MCF 10A (cell line): ENCODE data around the gene UBXN2A. TPM values are rescaled to one million over a fixed set of nuclear protein-coding genes. Genes with fewer than 3 reads are reported as not detected.
A peak's percentile ranks its signal among the peaks of the same experiment; 100 is the strongest.

ENCODE experiments used
- BruUV-seq: library from RNA; stranded (reverse); fragments of 400-500 nt; replicated peaks from 2 replicates; lab custom pipeline; 2021; lab: Mats Ljungman, UMichigan
- CTCF ChIA-PET: fragments of 300-600 bp; sonication (Branson Sonifier 250); formaldehyde crosslinking; extraction: SDS; loops from one replicate; lab custom pipeline; 2021; ENCODE audit warnings: antibody characterized with exemption, inconsistent platforms; lab: Yijun Ruan, JAX
- POLR2A ChIA-PET: fragments of 300-600, 350-650 bp; sonication (Branson Sonifier 250); formaldehyde crosslinking; extraction: SDS; loops from one replicate; lab custom pipeline; 2020; ENCODE audit warnings: antibody characterized with exemption, inconsistent platforms; lab: Yijun Ruan, JAX
- DNase-seq: peaks from one replicate; pipeline ENCODE4 v3.0.0-alpha.2; 2018; ENCODE audit not compliant: unreplicated experiment
- H3K27ac Mint-ChIP-seq: one replicate; pipeline ENCODE4 v1.8.0; 2022; ENCODE audit warnings: mild to moderate bottlenecking, low read depth, mixed read lengths; ENCODE audit not compliant: unreplicated experiment
- H3K27me3 Mint-ChIP-seq: one replicate; pipeline ENCODE4 v1.8.0; 2022; ENCODE audit warnings: mixed read lengths; ENCODE audit not compliant: insufficient read depth, unreplicated experiment
- H3K36me3 Mint-ChIP-seq: one replicate; pipeline ENCODE4 v1.8.0; 2022; ENCODE audit warnings: mild to moderate bottlenecking, moderate library complexity, mixed read lengths; ENCODE audit not compliant: insufficient read depth, unreplicated experiment
- H3K4me1 Mint-ChIP-seq: one replicate; pipeline ENCODE4 v1.8.0; 2022; ENCODE audit warnings: mixed read lengths; ENCODE audit not compliant: insufficient read depth, unreplicated experiment
- H3K4me3 Mint-ChIP-seq: one replicate; pipeline ENCODE4 v1.8.0; 2022; ENCODE audit warnings: mild to moderate bottlenecking, moderate library complexity, mixed read lengths; ENCODE audit not compliant: unreplicated experiment
- H3K9me3 Mint-ChIP-seq: one replicate; pipeline ENCODE4 v1.8.0; 2022; ENCODE audit warnings: mixed read lengths; ENCODE audit not compliant: unreplicated experiment
- intact Hi-C: fragments of 100-400 bp; cut with micrococcal nuclease; formaldehyde crosslinking; loops from 2 replicates; pipeline ENCODE4 v1.14.1; 2022
- total RNA-seq: library from RNA; stranded (reverse); gene quantifications from 2 replicates; pipeline ENCODE4 v1.2.3, GENCODE V29; 2022
- TF ChIP-seq, protein P1 (sequence below): fragments of 200-600 bp; IDR thresholded peaks from one replicate; pipeline ENCODE4 v1.8.0; 2022; ENCODE audit warnings: antibody characterized with exemption, mild to moderate bottlenecking; ENCODE audit not compliant: unreplicated experiment

Gene UBXN2A
- total RNA-seq, 1 experiment from 2014 or later: 13.0 TPM

DNA sequence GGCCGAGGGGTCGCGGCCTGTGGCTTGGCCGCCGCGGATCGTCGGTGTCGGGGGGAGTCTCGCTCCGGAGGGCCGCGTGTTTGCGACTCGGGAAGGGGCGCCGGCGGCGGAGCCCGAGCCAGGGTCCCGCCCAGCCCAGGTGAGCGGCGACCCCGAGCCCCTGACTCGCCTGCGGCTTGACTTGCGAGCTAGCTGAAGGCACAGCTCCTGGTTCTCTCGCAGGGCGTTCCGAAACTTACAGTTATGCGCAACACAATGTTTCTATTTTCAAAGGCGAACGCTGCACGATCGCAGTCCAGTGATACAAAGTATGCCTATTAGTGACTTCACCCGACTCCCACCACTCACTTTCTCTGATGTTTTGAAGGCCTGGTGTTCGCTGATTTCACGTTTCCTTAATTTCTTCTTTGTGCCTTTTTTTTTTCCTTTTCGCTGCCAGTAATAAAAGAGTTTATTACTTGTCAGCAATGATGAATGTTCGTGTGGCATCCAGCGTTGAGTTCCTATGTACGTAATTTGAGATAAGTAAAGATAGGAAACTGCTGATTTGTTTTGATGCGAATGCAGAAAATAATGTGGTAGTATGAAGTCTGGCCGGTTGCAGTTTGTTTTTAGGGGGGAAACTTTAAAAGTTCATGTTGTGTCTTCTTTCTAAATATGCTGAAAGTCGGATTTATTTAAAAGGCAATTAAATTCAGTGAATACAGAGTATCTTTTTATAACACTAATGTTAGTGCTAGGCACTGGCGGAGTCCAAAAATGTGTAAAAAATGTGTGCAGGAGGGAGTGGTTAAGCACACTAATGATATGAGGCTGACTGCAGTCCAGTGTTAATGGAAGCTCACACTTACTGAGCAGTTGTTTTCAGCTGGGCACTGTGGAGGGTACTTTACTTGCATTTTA, 706 bp downstream of the UBXN2A start:
- CTCF ChIA-PET: interaction anchor here (0.7 to 4.6 kb wide), 5 partner anchors 14 to 143 kb away, joined by 3 to 49 read pairs (median 4); partner anchors contain the start of genes ATAD2B and TP53I3
- TF ChIP-seq, protein P1, sequence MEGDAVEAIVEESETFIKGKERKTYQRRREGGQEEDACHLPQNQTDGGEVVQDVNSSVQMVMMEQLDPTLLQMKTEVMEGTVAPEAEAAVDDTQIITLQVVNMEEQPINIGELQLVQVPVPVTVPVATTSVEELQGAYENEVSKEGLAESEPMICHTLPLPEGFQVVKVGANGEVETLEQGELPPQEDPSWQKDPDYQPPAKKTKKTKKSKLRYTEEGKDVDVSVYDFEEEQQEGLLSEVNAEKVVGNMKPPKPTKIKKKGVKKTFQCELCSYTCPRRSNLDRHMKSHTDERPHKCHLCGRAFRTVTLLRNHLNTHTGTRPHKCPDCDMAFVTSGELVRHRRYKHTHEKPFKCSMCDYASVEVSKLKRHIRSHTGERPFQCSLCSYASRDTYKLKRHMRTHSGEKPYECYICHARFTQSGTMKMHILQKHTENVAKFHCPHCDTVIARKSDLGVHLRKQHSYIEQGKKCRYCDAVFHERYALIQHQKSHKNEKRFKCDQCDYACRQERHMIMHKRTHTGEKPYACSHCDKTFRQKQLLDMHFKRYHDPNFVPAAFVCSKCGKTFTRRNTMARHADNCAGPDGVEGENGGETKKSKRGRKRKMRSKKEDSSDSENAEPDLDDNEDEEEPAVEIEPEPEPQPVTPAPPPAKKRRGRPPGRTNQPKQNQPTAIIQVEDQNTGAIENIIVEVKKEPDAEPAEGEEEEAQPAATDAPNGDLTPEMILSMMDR: no peak
- Mint-ChIP-seq H3K4me3 (peak overlapping the region; percentile 76), H3K27ac (peak overlapping the region; percentile 30), H3K27me3 (no peaks in the 10 kb centered on the region), H3K9me3 (no peaks in the 10 kb centered on the region), H3K36me3 (peaks cover 8% of the 10 kb centered on the region), H3K4me1 (peaks cover 25% of the 10 kb centered on the region)
- DNase-seq: peak; percentile 53
- POLR2A ChIA-PET: interaction anchor here (0.5 to 7.0 kb wide), 19 partner anchors 10 to 419 kb away, joined by 3 to 150 read pairs (median 4); partner anchors contain the start of genes ATAD2B, PFN4, SF3B6 and TP53I3
- intact Hi-C loops: loop anchor here (5.0 kb wide), 1 partner anchor 141 kb away; the partner anchor contains the start of gene TP53I3
- TSS peak; percentile 47 for BruUV-seq

DNA sequence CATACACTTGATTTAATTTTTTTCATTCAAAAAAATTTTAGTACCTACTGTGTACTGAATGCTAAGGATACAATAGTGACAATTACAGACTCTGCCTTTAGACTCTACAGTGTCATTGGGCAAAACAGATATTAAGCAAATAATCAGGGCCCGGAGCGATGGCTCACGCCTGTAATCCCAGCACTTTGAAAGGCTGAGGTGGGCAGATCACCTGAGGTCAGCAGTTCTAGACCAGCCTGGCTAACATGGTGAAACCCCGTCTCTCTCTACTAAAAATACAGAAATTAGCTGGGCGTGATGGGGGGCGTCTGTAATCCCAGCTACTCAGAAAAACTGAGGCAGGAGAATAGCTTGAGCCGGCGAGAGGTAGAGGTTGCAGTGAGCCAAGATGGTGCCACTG, 1.4 kb downstream of the UBXN2A start:
- peak overlapping the region; percentile 76 for H3K4me3 Mint-ChIP-seq
- TF ChIP-seq, protein P1: no peak
- intact Hi-C loops: loop anchor here (5.0 kb wide), 1 partner anchor 141 kb away; the partner anchor contains the start of gene TP53I3
- peaks cover 13% of the 10 kb centered on the region for H3K36me3 Mint-ChIP-seq
- peak overlapping the region; percentile 30 for H3K27ac Mint-ChIP-seq
- peaks cover 25% of the 10 kb centered on the region for H3K4me1 Mint-ChIP-seq
- H3K9me3 Mint-ChIP-seq: no peaks in the 10 kb centered on the region
- H3K27me3 Mint-ChIP-seq: no peaks in the 10 kb centered on the region
- POLR2A ChIA-PET: interaction anchor here (0.5 to 7.0 kb wide), 17 partner anchors 9 to 491 kb away, joined by 3 to 150 read pairs (median 4); partner anchors contain the start of genes ATAD2B, PFN4, SF3B6 and TP53I3
- no peak for DNase-seq
- CTCF ChIA-PET: interaction anchor here (0.6 to 4.6 kb wide), 4 partner anchors 14 to 781 kb away, joined by 3 to 49 read pairs (median 8); partner anchors contain the start of genes ATAD2B and TP53I3
- no TSS peak for BruUV-seq

GRCh38 chr2:23943666-23944065, 3.4 kb downstream of the UBXN2A start:
- no peak for DNase-seq
- ChIA-PET CTCF (interaction anchor here (0.6 kb wide), 2 partner anchors 18 to 360 kb away, joined by 3 read pairs; no protein-coding TSS in a partner anchor), POLR2A (interaction anchor here (1.2 to 1.4 kb wide), 2 partner anchors 16 to 17 kb away, joined by 3 to 8 read pairs; partner anchors contain the start of gene ATAD2B)
- Mint-ChIP-seq H3K4me1 (peaks cover 25% of the 10 kb centered on the region), H3K9me3 (no peaks in the 10 kb centered on the region), H3K36me3 (peaks cover 13% of the 10 kb centered on the region), H3K27ac (no peak overlapping the region), H3K27me3 (no peaks in the 10 kb centered on the region), H3K4me3 (no peak overlapping the region)
- intact Hi-C loops: loop anchor here (5.0 kb wide), 1 partner anchor 139 kb away; the partner anchor contains the start of gene TP53I3
- BruUV-seq: no TSS peak
- TF ChIP-seq, protein P1: no peak
